Measurements from ENCODE around the gene VWA1.
"Not testable (repeated sequence)": the region's sequence is repeated elsewhere in the genome, so short reads cannot be mapped to it uniquely, and the experiment has no call there.

The VWA1 gene

GRCh38 chr1:1427106-1427819, 8.2 kb upstream of the VWA1 start:
- no peak for TF ChIP-seq CTCF (conservative IDR thresholded peaks at IDR 0.05; ENCODE audit: low read depth, low read length)
- H3K4me3 ChIP-seq (ENCODE audit: low read length): no peak overlapping the region
- DNase-seq (ENCODE audit: low read depth): no peak

- DNase-seq (ENCODE audit: low read depth): no peak
- no peak for TF ChIP-seq CTCF (conservative IDR thresholded peaks at IDR 0.05; ENCODE audit: low read depth, low read length)
- H3K4me3 ChIP-seq (ENCODE audit: low read length): no peak overlapping the region
Observed at GRCh38 chr1:1427820-1428148, 7.7 kb upstream of the VWA1 start.

GRCh38 chr1:1428174-1428573, 7.3 kb upstream of the VWA1 start:
- TF ChIP-seq CTCF (conservative IDR thresholded peaks at IDR 0.05; ENCODE audit: low read depth, low read length): no peak
- H3K4me3 ChIP-seq (ENCODE audit: low read length): no peak overlapping the region
- DNase-seq (ENCODE audit: low read depth): no peak

- H3K4me3 ChIP-seq (ENCODE audit: low read length); DNase-seq (ENCODE audit: low read depth): not testable (repeated sequence)
Observed at GRCh38 chr1:1428967-1429366, 6.5 kb upstream of the VWA1 start.

GRCh38 chr1:1429671-1430073, 5.8 kb upstream of the VWA1 start:
- no peak overlapping the region for H3K4me3 ChIP-seq (ENCODE audit: low read length)
- no peak for DNase-seq (ENCODE audit: low read depth)
- TF ChIP-seq CTCF (conservative IDR thresholded peaks at IDR 0.05; ENCODE audit: low read depth, low read length): no peak

GRCh38 chr1:1430114-1430982, 5.1 kb upstream of the VWA1 start:
- TF ChIP-seq CTCF (conservative IDR thresholded peaks at IDR 0.05; ENCODE audit: low read depth, low read length): no peak
- DNase-seq (ENCODE audit: low read depth): no peak
- H3K4me3 ChIP-seq (ENCODE audit: low read length): no peak overlapping the region

GRCh38 chr1:1430992-1431844, 4.3 kb upstream of the VWA1 start:
- H3K4me3 ChIP-seq (ENCODE audit: low read length): no peak overlapping the region
- TF ChIP-seq CTCF (conservative IDR thresholded peaks at IDR 0.05; ENCODE audit: low read depth, low read length): no peak

More at GRCh38 chr1:1430992-1431844, 4.3 kb upstream of the VWA1 start:
- no peak for DNase-seq (ENCODE audit: low read depth)
